Astrocyte of the spinal cord (primary cell): ENCODE measurements around the gene NLRP6.
"Not testable (repeated sequence)": the region's sequence is repeated elsewhere in the genome, so short reads cannot be mapped to it uniquely, and the experiment has no call there.

Source experiments
- DNase-seq: peaks from one replicate; pipeline ENCODE4 v3.0.0; 2011; ENCODE audit warnings: low read depth, low spot score
- H3K4me3 ChIP-seq: 2 replicates; pipeline ENCODE4 v1.5.1; 2011; ENCODE audit warnings: low read depth, mild to moderate bottlenecking, low read length, moderate library complexity
- CTCF ChIP-seq: IDR thresholded peaks from 2 replicates; pipeline ENCODE4 v1.5.1; 2012; ENCODE audit warnings: low read depth, mild to moderate bottlenecking, low read length, inconsistent platforms
- in situ Hi-C: cut with HindIII; loops from 2 replicates; pipeline ENCODE4 v1.10.0; 2017; ENCODE audit warnings: low sequenced_read_pairs

Gene NLRP6

GRCh38 chr11:324156-324555 is 45.9 kb downstream of the NLRP6 start:
- no peak overlapping the region for H3K4me3 ChIP-seq
- no peak for TF ChIP-seq CTCF
- in situ Hi-C loops: no loop called here
- no peak for DNase-seq

GRCh38 chr11:324593-325517 is 46.6 kb downstream of the NLRP6 start:
- in situ Hi-C loops, DNase-seq, H3K4me3 ChIP-seq: not testable (repeated sequence)

DNA sequence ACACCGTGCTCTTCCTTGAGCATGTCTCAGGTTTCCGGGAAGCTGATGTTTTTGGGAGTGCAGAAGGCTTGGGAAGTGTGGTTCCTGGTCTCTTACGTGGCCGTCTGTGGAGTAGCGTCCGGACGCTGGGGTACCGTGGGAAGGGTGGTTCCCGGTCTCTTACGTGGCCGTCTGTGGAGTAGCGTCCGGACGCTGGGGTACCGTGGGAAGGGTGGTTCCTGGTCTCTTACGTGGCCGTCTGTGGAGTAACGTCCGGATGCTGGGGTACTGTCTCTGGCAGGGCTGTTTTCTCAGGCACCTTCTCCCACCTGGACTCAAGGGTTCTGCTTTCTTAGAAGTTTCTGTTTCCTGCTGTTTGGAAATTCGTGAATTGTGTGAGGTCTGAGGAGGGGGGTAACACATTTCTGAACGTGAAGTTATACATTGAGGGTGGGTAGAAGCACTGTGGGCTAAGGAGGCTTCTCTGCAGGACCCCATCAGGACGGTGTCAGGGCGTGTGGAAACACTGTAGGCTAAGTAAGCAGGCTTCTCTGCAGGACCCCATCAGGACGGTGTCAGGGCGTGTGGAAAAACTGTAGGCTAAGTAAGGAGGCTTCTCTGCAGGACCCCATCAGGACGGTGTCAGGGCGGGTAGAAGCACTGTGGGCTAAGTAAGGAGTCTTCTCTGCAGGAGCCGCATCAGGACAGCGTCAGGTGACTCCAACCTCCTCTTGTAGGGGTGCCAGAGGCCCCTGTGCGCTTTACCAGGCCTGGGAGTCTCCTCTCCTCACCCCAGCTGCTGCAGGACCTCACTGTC is 47.8 kb downstream of the NLRP6 start:
- DNase-seq: no peak
- H3K4me3 ChIP-seq: no peak overlapping the region
- in situ Hi-C loops: no loop called here
- TF ChIP-seq CTCF: no peak

DNA sequence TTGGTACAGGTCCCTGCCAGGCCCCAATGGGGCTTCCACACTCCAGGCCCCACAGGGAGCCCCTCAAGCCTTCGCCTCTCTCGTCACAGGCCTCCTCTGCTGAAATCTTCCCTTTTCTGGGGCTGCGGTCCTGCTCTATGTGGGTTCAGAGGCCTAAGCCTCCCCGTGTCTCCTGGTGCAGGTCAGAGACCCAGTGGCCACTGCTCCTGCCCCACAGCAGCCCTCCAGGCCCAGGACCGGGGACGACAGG is 48.3 kb downstream of the NLRP6 start:
- H3K4me3 ChIP-seq: no peak overlapping the region
- no peak for TF ChIP-seq CTCF
- in situ Hi-C loops: no loop called here
- DNase-seq: no peak

GRCh38 chr11:326842-327580 is 48.8 kb downstream of the NLRP6 start:
- peak; percentile 64 for DNase-seq
- in situ Hi-C loops: no loop called here
- no peak overlapping the region for H3K4me3 ChIP-seq
- no peak for TF ChIP-seq CTCF

DNA sequence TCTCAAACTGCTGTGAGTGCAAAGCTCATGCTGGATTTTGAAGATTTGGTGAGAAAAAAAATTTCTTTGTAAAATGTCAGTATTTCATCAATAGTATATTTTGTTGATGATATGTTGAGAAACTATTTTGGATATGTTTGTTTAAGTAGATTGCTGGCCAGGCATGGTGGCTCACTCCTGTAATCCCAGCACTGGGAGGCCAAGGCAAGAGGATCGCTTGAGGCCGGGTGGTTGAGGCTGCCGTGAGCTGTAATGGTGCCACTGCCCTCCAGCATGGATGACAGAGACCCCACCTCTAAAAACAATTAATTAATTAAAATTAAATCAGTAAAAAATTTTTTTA is 49.3 kb downstream of the NLRP6 start:
- no peak for DNase-seq
- in situ Hi-C loops: no loop called here
- H3K4me3 ChIP-seq: no peak overlapping the region
- no peak for TF ChIP-seq CTCF
